Right cardiac atrium (tissue), 5 donors: ENCODE results near the gene TRIM33. TPM values are rescaled to one million over a fixed set of nuclear protein-coding genes. Genes with fewer than 3 reads are reported as not detected.

ENCODE experiments used
- ATAC-seq, 2 donors: fragments of 200-7000 bp; cut with Tn5 transposase; one replicate each; pipeline versions ENCODE4 v1.8.0 to v1.9.1; 2020; ENCODE audit warnings: moderate library complexity in 2 of 2, mild to moderate bottlenecking in 1 of 2
- DNase-seq, 3 donors: peaks; one replicate each; pipeline ENCODE4 v3.0.0-alpha.2; 2020
- H3K27ac ChIP-seq: one replicate; pipeline ENCODE4 v1.5.1; 2013; ENCODE audit warnings: mild to moderate bottlenecking, low read length, control low read depth, moderate library complexity
- H3K27me3 ChIP-seq: one replicate; pipeline ENCODE4 v1.6.1; 2013; ENCODE audit not compliant: control insufficient read depth, insufficient read depth
- H3K4me1 ChIP-seq: one replicate; pipeline ENCODE4 v1.6.1; 2013; ENCODE audit warnings: low read length; ENCODE audit not compliant: control insufficient read depth, insufficient read depth
- H3K4me3 ChIP-seq: one replicate; pipeline ENCODE4 v1.5.1; 2013; ENCODE audit warnings: low read length, control low read depth
- H3K9me3 ChIP-seq: one replicate; pipeline ENCODE4 v1.6.1; 2013; ENCODE audit warnings: low read length; ENCODE audit not compliant: control insufficient read depth
- WGBS: extraction: QIAGEN DNeasy Blood & Tissue Kit; methylation state at CpG from one replicate; pipeline ENCODE4 v1.1.7; 2013; 5-methylcytosine and 5-hydroxymethylcytosine counted together
- intact Hi-C, 4 donors: fragments of 100-400 bp; cut with DNase I; formaldehyde crosslinking; loops; one replicate each; pipeline versions ENCODE4 v1.11.0 to v1.14.0; 2022 to 2023
- polyA plus RNA-seq: library from polyadenylated mRNA; stranded (reverse); fragments of 200-250 nt; gene quantifications from one replicate; pipeline ENCODE4 v1.2.3, GENCODE V29; 2013
- total RNA-seq, 4 donors: library from RNA; stranded (reverse); fragmentation: NEBNext Ultra II Directional; extraction: Animal tissue kit (Norgen Biotek cat#: 25700); gene quantifications; one replicate each; pipeline ENCODE4 v1.2.1, GENCODE V29; 2021
- donor health status: healthy with polysubstance abuse.
- donor health status: DM: no; HTN: yes; CAD: no.
- donor health status: DM: no; HTN: no; CAD: no.
- donor health status: DM: no; HTN: yes; CAD: no; lungs with severe emphysema.
- donor health status: DM: yes; HTN: yes; CAD: no.

The TRIM33 gene
- total and polyA plus RNA-seq, 5 donors: 5.2 to 23.2 (median 18.1) TPM

- intact Hi-C loops: no loop called here
- H3K27ac ChIP-seq: no peak overlapping the region
- DNase-seq (no peak), ATAC-seq (no peak)
- no peaks in the 10 kb centered on the region for H3K9me3 ChIP-seq
- H3K4me1 ChIP-seq: no peaks in the 10 kb centered on the region
- H3K27me3 ChIP-seq: no peaks in the 10 kb centered on the region
- H3K4me3 ChIP-seq: no peak overlapping the region
- 78% methylated on average over 6 of the region's 6 CpGs for WGBS
These were observed 29.8 kb upstream of the TRIM33 start for GRCh38 chr1:114540821-114541220.

DNA sequence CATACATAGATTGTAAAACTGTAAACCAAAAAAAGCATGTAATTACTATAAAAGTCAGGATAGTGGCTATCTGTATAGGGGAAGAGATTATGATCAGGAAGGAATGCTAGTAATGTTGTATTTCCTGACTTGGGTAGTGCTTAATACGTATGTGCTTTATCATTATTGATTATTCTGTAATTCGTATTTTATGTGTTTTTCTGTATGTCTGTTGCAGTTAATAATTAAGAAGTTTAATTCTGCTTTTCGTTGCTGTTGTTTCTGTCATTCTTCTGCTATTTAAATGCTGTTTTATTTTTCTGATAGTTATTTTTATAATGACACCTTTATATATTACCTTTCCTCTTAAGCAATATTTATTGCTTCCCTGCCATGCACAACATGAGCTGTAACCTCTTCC lies 29.3 kb upstream of the TRIM33 start:
- ATAC-seq: no peak
- no peak for DNase-seq
- Histone ChIP-seq H3K27me3 (no peaks in the 10 kb centered on the region), H3K4me1 (no peaks in the 10 kb centered on the region), H3K4me3 (no peak overlapping the region), H3K27ac (no peak overlapping the region), H3K9me3 (no peaks in the 10 kb centered on the region)
- WGBS: 50% methylated on average over 3 of the region's 3 CpGs
- intact Hi-C loops: no loop called here

DNA sequence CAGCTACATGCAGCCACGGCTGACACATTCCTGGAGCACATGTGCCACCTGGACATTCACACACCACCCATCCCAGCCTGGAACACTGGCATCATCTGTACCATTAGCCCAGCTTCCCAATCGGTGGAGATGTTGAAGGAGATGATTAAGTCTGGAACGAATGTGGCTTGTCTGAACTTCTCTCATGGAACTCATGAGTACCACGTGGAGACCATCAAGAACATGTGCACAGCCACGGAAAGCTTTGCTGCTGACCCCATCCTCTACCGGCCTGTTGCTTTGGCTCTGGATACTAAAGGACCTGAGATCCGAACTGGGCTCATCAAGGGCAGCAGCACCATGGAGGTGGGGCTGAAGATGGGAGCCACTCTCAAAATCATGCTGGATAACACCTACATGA lies 25.0 kb upstream of the TRIM33 start:
- no peak overlapping the region for H3K4me3 ChIP-seq
- DNase-seq: no peak
- H3K4me1 ChIP-seq: no peaks in the 10 kb centered on the region
- intact Hi-C loops: no loop called here
- H3K27me3 ChIP-seq: no peaks in the 10 kb centered on the region
- WGBS: 89% methylated on average over 7 of the region's 7 CpGs
- ATAC-seq: no peak
- H3K27ac ChIP-seq: no peak overlapping the region
- H3K9me3 ChIP-seq: no peaks in the 10 kb centered on the region

DNA sequence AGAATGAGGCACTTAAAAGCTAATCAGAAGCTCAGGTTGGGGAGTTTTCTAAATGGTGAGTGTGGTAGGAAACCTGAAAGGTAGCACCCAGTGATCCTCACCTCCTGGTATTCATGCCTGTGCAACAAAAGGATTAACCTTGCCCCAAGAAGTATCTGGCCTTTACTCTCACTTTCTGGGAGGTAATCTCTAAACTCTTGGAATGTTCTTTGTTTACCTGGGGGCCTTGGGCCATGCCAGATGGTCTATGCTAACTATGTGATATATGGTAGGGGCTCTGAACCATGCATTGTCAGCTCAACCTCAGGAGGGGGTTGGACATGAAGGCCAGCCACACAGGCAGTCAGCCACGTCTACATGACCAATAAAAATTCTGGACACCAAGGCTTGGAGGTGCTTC lies 24.4 kb upstream of the TRIM33 start:
- no peak overlapping the region for H3K27ac ChIP-seq
- no peaks in the 10 kb centered on the region for H3K9me3 ChIP-seq
- ATAC-seq (no peak), DNase-seq (no peak)
- no peaks in the 10 kb centered on the region for H3K4me1 ChIP-seq
- H3K27me3 ChIP-seq: no peaks in the 10 kb centered on the region
- intact Hi-C loops: no loop called here
- no peak overlapping the region for H3K4me3 ChIP-seq
- 38% methylated on average over 1 of the region's 1 CpG for whole genome bisulfite sequencing

DNA sequence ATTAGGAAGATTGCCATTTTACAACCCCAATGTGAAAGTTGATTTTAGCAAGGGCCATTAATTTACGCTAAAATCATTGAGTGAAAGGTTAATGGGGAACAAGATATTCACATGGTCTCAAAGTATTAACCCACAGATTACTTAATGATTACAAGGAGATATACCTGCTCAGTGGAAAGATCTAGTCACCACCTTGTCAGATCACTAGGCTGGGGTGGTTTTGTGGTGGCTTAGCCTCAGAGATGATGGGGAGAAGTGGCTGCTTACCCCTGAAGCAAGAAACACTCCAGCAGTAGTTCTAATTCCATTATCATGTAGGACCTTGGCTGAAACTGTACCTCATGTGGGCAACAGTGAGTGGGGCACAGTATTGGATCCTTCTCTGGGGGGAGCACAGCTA lies 20.1 kb upstream of the TRIM33 start:
- ATAC-seq: no peak
- intact Hi-C loops: no loop called here
- Histone ChIP-seq H3K4me1 (no peaks in the 10 kb centered on the region), H3K4me3 (no peak overlapping the region), H3K9me3 (no peaks in the 10 kb centered on the region), H3K27me3 (no peaks in the 10 kb centered on the region), H3K27ac (no peak overlapping the region)
- no peak for DNase-seq
- 0% methylated on average over 1 of the region's 1 CpG for WGBS

- DNase-seq (no peak), ATAC-seq (no peak)
- Histone ChIP-seq H3K9me3 (no peaks in the 10 kb centered on the region), H3K4me1 (no peaks in the 10 kb centered on the region), H3K4me3 (no peak overlapping the region), H3K27ac (no peak overlapping the region), H3K27me3 (no peaks in the 10 kb centered on the region)
- intact Hi-C loops: no loop called here
- 94% methylated on average over 2 of the region's 2 CpGs for WGBS
These were observed 19.2 kb upstream of the TRIM33 start for GRCh38 chr1:114530224-114530623.

GRCh38 chr1:114524944-114525343 lies 13.9 kb upstream of the TRIM33 start:
- intact Hi-C loops: no loop called here
- ATAC-seq (no peak), DNase-seq (no peak)
- H3K9me3 ChIP-seq: no peaks in the 10 kb centered on the region
- no peaks in the 10 kb centered on the region for H3K27me3 ChIP-seq
- H3K4me1 ChIP-seq: no peaks in the 10 kb centered on the region
- H3K27ac ChIP-seq: no peak overlapping the region
- H3K4me3 ChIP-seq: no peak overlapping the region

GRCh38 chr1:114522264-114522575 lies 11.2 kb upstream of the TRIM33 start:
- intact Hi-C loops: no loop called here
- WGBS: 43% methylated on average over 2 of the region's 2 CpGs
- DNase-seq: no peak

DNA sequence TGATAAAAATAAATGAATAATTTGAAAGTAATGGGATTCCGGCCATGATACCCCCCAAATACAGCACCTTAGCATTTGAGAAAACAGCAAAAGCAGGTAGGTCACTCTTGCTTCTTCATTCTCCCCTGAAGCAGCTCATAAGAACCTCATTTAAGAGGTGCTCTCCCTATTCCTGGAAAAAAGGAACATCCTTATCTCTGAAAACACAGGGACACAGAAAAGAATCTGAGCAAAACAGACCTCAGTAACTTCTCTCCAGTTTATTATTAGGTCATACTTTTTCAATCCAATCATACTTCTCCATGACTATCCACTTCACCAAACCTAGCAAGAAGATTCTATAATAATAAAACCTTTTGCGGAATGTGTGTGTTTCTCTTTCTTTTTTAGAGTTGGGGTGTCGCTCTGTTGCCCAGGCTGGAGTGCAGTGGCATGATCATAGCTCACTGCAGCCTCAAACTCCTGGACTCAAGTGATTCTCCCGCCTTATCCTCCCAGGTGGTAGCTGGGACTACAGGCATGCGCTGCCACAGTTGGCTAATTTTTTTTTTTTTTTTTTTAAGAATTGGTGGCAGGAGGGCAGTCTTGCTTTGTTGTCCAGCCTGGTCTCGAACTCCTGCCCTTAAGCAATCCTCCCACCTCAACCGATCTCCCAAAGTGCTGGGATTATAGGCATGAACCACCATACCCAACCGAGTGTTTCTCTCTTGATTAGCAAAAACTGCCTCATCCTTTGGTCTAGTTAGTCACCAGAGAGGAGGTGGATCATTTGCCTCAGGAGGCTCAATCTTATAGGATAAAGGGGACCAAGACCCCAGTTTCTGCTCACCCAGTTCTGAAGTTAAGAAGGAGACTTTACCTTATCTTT lies 10.6 kb upstream of the TRIM33 start:
- Histone ChIP-seq H3K27ac (no peak overlapping the region), H3K4me1 (no peaks in the 10 kb centered on the region), H3K27me3 (no peaks in the 10 kb centered on the region), H3K4me3 (no peak overlapping the region), H3K9me3 (no peaks in the 10 kb centered on the region)
- ATAC-seq (no peak), DNase-seq (no peak)
- 87% methylated on average over 8 of the region's 8 CpGs for WGBS
- intact Hi-C loops: no loop called here

More at GRCh38 chr1:114522264-114522575, 11.2 kb upstream of the TRIM33 start:
- no peak overlapping the region for H3K27ac ChIP-seq
- no peak overlapping the region for H3K4me3 ChIP-seq
- no peak for ATAC-seq
- no peaks in the 10 kb centered on the region for H3K27me3 ChIP-seq
- H3K4me1 ChIP-seq: no peaks in the 10 kb centered on the region
- H3K9me3 ChIP-seq: no peaks in the 10 kb centered on the region

- no peak overlapping the region for H3K4me3 ChIP-seq
- H3K27ac ChIP-seq: no peak overlapping the region
- H3K4me1 ChIP-seq: no peaks in the 10 kb centered on the region
- 73% methylated on average over 2 of the region's 2 CpGs for WGBS
- intact Hi-C loops: no loop called here
- DNase-seq (no peak), ATAC-seq (no peak)
- H3K27me3 ChIP-seq: no peaks in the 10 kb centered on the region
- H3K9me3 ChIP-seq: no peaks in the 10 kb centered on the region
These were observed 6.3 kb upstream of the TRIM33 start for GRCh38 chr1:114517348-114517747.

DNA sequence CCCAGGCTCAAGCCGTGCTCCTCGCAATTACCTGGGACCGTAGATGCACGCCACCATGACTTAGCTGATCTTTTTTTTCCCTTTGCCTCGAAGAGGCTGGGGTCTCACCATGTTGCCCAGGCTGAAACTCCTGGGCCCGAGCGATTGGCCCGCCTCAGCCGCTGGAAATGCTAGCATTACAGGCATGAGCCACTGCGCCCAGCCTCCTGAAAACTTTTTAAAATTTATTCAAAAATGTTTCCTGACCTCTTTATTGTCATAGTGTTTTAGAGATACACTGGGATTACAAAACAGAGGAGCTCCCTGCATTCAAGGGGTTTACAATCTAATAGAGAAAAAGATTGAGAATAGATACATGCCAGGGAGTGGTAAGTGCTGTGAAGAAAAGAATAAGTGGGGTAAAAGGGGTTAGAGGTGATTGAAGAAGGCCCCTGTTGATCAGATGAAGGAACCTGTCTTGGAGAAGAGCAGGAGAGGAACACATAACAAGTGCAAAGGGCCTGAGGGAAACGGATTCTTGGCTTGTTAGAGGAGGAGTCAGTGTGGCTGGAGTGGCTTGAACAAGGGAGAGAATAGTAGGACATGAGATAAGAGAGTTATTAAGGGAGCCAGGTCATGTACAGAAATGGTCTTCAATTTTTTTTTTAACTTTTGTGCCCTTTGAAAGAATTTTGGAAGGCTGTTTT lies 1.7 kb upstream of the TRIM33 start:
- ATAC-seq (no peak), DNase-seq (no peak)
- Histone ChIP-seq H3K4me1 (peaks cover 9% of the 10 kb centered on the region), H3K27me3 (no peaks in the 10 kb centered on the region), H3K27ac (no peak overlapping the region), H3K9me3 (no peaks in the 10 kb centered on the region), H3K4me3 (no peak overlapping the region)
- intact Hi-C loops: no loop called here
- WGBS: 88% methylated on average over 11 of the region's 11 CpGs
